Neuron (in vitro differentiated cells): ENCODE measurements around the gene RAD23B.

Experiments used
- H2AFZ ChIP-seq: one replicate; pipeline ENCODE4 v1.6.1; 2013; ENCODE audit warnings: low read depth, mild to moderate bottlenecking, inconsistent platforms, low read length, moderate library complexity
- H3K27me3 ChIP-seq: one replicate; pipeline ENCODE4 v1.6.1; 2013; ENCODE audit warnings: low read length; ENCODE audit not compliant: insufficient read depth
- H3K36me3 ChIP-seq: one replicate; pipeline ENCODE4 v1.6.1; 2013; ENCODE audit warnings: low read length; ENCODE audit not compliant: insufficient read depth
- H3K4me1 ChIP-seq: one replicate; pipeline ENCODE4 v1.6.1; 2013; ENCODE audit warnings: low read length; ENCODE audit not compliant: insufficient read depth
- H3K4me3 ChIP-seq: 2 replicates; pipeline ENCODE4 v1.5.1; 2013; ENCODE audit warnings: mild to moderate bottlenecking, low read length, moderate library complexity
- H3K9me3 ChIP-seq: one replicate; pipeline ENCODE4 v1.6.1; 2013; ENCODE audit warnings: low read length

RAD23B gene

DNA sequence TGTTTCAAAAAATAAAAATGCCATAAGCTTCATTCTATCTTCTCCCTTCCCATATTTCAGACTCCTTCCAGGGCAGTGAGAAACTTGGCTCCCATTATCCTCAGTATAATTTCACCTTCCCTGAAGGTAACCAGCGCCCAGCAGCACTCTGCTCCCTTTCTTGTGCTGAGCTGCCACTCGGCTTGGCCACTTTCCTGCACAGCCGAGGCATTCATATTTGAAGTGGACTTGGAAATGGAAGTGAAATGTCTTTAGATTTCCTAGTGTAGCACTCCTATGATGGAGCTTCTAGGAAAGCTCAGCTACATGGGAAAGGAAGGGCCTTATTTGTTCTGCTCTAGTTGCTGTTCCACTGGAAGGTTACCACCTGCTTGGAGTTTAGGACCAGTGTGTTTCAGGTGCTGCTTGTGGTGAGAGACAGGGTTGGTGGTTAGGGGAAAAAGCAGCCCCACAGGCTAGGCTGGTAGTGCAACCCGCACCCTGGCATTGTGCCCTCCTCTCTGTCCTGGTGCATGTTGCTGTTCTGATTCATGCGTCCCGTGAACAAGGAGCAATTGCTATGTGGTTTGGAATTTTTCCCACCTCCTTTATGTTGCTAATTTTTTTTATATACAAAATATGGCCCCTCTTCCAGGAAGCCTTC, 53.8 kb downstream of the RAD23B start:
- H3K4me1 ChIP-seq, result no peaks in the 10 kb centered on the region
- peaks cover 48% of the 10 kb centered on the region for H3K36me3 ChIP-seq
- H2AFZ ChIP-seq, result no peak overlapping the region
- H3K4me3 ChIP-seq, result no peak overlapping the region
- H3K27me3 ChIP-seq, result no peaks in the 10 kb centered on the region
- H3K9me3 ChIP-seq, result no peaks in the 10 kb centered on the region

DNA sequence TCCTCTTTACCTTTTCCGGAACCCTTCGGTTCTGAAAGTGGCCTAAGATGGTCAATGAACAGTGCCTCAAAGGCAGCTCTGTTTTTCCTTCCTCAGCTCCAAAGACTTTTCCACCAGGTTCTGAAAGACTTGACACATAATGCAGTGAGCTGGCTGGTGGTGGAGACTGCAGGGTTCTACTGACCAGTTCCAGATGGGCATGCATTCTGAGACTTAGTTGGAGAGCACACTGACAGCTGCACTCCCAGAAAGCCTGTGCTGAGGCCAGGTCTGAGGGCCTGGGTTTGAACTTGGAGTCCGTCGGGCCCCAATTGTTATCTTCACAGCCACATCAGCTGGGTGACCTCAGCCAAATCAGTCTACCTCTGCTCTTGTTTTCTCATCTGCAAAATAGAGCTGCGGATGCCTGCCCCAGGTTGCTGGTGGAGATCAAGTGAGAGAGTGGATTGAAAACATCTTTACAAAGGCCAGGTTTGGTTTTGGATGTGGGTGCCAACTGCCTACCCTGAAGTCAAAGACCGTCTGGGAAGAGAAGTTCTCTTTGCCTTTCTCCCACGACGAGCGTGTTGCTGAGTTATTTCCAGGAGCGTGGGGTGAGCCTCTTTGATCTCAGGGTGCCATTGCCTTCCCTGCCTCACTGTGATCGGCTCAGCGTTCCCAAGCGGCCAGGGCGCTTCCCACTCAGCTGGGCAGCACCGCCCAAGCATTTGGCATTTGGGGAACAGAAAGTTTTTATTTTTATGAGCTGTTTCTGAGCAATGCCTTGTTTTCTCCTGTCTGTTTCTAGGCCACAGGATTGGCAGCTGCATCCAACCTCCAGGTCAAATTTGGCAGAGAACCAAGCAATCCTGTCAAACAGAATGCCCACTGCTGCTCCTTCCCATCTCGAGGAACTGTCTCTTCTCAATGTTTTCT, 54.9 kb downstream of the RAD23B start:
- H3K9me3 ChIP-seq, result no peaks in the 10 kb centered on the region
- no peaks in the 10 kb centered on the region for H3K27me3 ChIP-seq
- H3K36me3 ChIP-seq, result peaks cover 37% of the 10 kb centered on the region
- no peak overlapping the region for H3K4me3 ChIP-seq
- no peak overlapping the region for H2AFZ ChIP-seq
- no peaks in the 10 kb centered on the region for H3K4me1 ChIP-seq

DNA sequence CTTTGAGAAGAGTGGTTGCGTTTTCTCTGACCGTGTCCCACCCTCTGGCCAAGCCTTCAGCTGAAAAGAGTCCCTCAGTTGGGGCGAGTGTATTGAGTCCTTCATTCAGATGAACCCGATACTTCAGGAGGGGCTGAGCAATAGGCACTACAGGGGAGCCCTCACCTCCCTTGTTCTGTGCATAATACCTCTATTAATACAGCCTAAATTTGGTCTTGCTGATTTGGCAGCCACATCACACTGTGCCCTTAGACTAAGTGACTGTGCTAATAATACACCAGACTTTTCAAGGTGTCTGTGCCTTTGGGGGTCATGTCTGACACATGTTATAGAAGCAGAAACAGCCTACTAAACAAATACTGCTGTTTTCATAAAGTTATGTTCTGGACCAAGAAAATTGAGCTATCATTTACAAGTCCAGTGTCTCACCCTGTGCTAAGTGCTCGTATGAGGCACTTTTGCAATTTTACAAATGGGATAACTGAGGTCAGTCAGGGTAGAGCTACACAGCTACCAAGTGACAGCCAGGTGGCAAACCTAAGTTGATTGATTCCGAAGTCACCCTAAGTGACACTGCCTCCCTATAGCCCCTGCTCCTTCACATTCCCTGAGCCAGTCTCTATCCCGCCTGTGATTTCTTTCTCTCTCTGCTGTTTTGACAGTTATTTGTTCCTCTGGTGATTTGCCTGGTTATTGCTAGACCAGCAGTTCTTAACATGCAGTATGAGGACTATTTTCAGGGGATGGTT, 56.0 kb downstream of the RAD23B start:
- Histone ChIP-seq H3K9me3 (no peaks in the 10 kb centered on the region), H3K36me3 (peaks cover 25% of the 10 kb centered on the region), H3K27me3 (no peaks in the 10 kb centered on the region), H2AFZ (no peak overlapping the region), H3K4me1 (no peaks in the 10 kb centered on the region), H3K4me3 (no peak overlapping the region)

DNA sequence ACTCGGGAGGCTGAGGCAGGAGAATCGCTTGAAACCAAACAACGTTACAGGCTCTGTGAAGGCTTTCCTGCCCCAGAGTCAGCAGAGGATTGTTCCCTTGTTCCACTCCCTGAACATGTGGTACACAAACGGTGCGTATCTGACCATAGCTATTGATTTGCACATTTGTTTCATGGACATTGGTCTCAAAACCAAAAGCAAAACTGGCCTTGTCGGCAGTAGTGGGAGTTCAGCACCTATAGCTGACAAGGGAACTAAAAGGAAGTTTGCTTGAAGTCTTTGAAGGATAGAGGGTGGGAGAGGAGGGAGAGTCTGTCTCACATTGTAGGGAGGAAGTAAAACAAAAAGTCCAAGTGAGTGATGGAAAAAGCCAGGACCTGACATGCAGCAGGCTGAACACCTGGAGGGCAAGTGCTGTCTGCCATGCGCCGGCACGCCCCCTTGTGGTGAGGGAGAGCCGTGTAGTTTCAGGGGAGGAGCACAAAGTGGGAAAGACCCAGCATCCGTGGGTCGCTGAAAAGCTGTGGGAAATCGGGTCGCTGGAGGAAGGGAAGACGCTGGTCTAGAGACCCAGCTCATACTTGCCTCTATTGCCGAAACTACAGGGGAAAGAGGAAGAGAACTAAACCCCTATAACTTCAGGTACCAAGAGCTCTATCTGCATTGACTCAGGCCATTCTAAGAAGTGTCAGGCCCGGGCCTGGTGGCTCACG, 58.0 kb downstream of the RAD23B start:
- Histone ChIP-seq H2AFZ (no peak overlapping the region), H3K4me1 (no peaks in the 10 kb centered on the region), H3K4me3 (no peak overlapping the region), H3K9me3 (no peaks in the 10 kb centered on the region), H3K27me3 (no peaks in the 10 kb centered on the region), H3K36me3 (peaks cover 13% of the 10 kb centered on the region)

DNA sequence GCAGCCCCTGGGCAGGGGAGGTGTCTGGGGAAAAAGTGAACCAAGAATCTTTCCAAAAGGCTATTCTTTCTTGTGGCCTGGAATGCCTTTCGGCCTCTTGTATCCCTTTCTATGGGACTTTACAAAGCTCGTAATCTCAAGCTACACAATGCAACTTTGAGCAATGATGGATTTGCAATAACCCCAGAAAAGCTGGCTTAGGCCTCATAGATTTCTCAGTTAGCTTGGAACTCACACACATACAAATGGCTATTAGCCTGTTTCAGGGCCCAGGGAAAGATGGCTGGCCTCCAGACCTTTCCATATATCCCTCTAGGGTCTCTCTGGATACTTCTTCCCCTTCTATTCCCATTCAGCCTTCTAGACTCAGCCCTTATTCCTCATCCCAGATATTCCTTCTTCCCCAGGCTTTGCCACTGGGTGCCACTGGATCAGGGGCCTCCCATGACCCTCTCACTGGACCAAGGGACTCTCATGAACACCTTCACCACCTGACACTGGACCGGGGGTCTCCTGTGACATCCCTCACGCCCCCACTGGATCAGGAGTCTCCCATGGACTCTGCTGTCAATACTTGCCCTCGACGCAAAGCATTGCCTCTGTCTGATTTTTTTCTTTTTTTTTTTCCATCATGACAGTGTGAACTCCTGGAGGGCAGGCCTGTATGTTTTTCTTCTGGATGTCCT, 59.5 kb downstream of the RAD23B start:
- Histone ChIP-seq H3K4me1 (no peaks in the 10 kb centered on the region), H3K36me3 (peaks cover 10% of the 10 kb centered on the region)

DNA sequence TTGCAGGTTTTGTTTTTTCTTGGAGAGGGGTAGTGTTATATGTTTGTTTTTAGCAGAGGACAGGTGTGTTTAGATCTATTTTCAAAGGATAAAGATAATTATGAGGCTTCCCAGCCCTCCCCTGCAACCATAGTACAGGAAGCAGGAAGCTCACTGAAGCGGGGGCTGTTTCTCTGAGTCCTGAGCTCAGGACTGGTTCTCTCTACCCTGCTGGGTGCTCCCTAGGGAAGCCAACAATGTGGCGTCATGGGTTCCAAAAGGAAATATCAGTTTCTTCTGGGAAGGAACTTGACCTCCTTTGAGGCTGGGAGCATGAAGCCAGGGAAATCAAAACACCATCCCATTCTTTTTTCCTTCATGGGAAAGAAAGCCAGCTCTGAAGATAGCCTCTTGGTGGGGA, 62.2 kb downstream of the RAD23B start:
- H3K27me3 ChIP-seq, result no peaks in the 10 kb centered on the region

More for the DNA sequence above, 59.5 kb downstream of the RAD23B start:
- H3K27me3 ChIP-seq, result no peaks in the 10 kb centered on the region
- no peak overlapping the region for H3K4me3 ChIP-seq
- no peaks in the 10 kb centered on the region for H3K9me3 ChIP-seq
- H2AFZ ChIP-seq, result no peak overlapping the region

DNA sequence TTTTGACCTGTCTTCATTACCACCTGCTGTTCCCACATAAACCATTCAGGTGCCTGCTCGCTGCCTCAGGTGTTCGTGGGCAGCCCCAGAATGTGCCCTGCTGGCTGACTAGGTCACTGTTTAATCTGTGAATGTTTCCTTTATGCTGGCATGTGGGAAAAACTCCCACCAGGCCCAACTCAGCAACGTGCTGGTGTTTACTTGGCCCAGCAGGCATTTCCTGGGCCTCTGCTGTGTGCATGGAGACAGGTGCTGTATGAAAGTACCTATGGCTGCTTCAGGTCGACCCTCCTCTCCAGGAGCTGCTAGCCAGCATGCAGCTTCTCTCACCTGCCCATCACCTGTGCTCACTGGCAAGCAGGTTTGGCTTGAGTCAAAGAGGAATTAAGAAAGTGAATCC, 65.8 kb downstream of the RAD23B start:
- no peaks in the 10 kb centered on the region for H3K36me3 ChIP-seq

More for the DNA sequence above, 62.2 kb downstream of the RAD23B start:
- Histone ChIP-seq H2AFZ (no peak overlapping the region), H3K4me1 (no peaks in the 10 kb centered on the region), H3K4me3 (no peak overlapping the region), H3K9me3 (no peaks in the 10 kb centered on the region), H3K36me3 (no peaks in the 10 kb centered on the region)

DNA sequence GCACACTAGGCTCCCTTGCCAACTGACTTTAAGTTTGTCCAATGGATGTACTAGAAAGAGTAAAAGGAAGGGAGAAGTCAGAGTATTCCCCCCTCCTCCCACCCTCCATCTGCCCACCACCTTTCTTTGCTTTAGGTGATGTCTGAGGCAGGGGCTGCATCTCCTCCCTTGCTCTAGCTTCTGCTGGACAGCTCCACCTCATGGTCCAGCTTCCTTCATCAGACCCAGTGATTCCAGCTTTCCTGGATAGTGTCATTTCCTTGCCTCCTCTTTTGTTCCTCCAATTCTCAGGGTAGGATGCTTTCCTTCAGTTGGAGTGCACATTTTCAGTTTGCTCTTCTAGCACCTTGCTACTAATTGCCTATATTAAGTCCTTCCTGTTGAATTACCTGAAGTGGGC, 67.4 kb downstream of the RAD23B start:
- no peaks in the 10 kb centered on the region for H3K36me3 ChIP-seq
- no peak overlapping the region for H2AFZ ChIP-seq
- H3K4me3 ChIP-seq, result no peak overlapping the region
- no peaks in the 10 kb centered on the region for H3K9me3 ChIP-seq
- no peaks in the 10 kb centered on the region for H3K4me1 ChIP-seq
- H3K27me3 ChIP-seq, result no peaks in the 10 kb centered on the region

More for the DNA sequence above, 65.8 kb downstream of the RAD23B start:
- Histone ChIP-seq H3K4me3 (no peak overlapping the region), H3K27me3 (no peaks in the 10 kb centered on the region), H3K9me3 (no peaks in the 10 kb centered on the region), H3K4me1 (no peaks in the 10 kb centered on the region), H2AFZ (no peak overlapping the region)

DNA sequence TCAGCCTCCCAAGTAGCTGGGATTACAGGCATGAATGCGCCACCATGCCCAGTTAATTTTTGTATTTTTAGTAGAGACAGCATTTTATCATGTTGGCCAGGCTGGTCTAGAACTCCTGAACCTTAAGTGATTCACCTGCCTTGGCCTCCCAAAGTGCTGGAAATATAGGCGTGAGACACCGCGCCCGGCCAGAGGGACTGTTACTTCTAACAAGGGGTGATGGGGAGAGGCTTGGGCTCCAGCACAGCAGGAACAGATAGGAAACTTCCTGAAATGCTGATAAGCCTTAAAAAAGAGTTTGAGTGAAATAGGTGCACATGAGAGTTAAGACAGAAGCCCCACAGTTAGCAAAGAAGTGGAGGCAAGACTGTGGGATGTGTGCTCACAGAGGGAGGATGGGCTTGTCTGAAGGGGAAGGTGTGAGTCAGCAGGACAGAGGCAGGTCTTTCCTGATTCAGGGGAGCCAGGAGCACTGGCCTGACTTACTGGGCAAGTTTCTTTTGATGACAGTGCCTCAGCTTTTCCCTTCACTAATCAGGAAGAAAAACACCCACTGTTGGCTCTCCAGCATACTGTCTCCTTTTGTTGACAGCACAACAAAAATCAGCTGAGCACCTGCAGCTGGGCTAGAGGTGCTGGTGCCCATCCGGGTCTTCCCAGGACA, 68.4 kb downstream of the RAD23B start:
- no peaks in the 10 kb centered on the region for H3K9me3 ChIP-seq
- H3K36me3 ChIP-seq, result no peaks in the 10 kb centered on the region
- no peaks in the 10 kb centered on the region for H3K4me1 ChIP-seq
- no peaks in the 10 kb centered on the region for H3K27me3 ChIP-seq
- H3K4me3 ChIP-seq, result no peak overlapping the region
- no peak overlapping the region for H2AFZ ChIP-seq

DNA sequence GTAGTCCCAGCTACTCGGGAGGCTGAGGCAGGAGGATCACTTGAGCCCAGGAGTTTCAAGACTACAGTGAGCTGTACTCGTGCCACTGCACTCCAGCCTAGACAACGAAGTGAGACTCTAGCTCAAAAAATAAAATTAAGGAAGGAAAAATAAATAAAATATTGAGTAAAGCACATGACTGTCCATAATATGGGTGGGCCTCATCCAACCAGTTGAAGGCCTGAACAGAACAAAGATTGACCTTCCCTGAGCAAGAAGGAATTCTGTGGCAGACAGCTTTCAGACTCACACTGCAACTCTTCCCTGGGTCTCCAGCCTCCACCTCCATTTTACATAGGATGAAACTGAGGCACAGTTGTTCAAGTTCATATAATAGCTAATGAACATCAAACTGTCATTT, 72.3 kb downstream of the RAD23B start:
- no peak overlapping the region for H3K4me3 ChIP-seq
- no peaks in the 10 kb centered on the region for H3K27me3 ChIP-seq
- no peaks in the 10 kb centered on the region for H3K36me3 ChIP-seq
- no peak overlapping the region for H2AFZ ChIP-seq
- no peaks in the 10 kb centered on the region for H3K9me3 ChIP-seq
- no peaks in the 10 kb centered on the region for H3K4me1 ChIP-seq

DNA sequence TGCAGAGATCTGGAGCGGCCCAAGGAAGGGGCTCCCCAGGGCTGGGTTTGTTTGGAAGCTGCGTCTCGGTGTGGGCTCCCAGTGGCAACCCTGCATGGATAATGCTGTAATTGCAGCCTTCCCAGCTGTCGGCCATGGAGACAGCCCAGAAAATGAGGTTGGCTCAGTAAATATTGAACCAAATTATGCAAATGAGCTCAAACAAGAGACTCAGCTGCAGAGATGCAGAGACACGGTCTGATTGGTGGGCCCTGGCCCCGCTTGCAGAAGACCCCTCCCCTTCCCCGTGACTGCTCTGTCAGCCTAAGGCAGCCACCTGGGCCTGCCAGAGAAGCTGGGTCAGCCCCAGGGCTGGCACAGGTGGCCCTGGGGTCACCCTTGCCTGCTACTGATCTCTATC, 75.9 kb downstream of the RAD23B start:
- no peaks in the 10 kb centered on the region for H3K4me1 ChIP-seq
- H2AFZ ChIP-seq, result no peak overlapping the region
- no peak overlapping the region for H3K4me3 ChIP-seq
- H3K27me3 ChIP-seq, result no peaks in the 10 kb centered on the region
- H3K9me3 ChIP-seq, result no peaks in the 10 kb centered on the region
- no peaks in the 10 kb centered on the region for H3K36me3 ChIP-seq

DNA sequence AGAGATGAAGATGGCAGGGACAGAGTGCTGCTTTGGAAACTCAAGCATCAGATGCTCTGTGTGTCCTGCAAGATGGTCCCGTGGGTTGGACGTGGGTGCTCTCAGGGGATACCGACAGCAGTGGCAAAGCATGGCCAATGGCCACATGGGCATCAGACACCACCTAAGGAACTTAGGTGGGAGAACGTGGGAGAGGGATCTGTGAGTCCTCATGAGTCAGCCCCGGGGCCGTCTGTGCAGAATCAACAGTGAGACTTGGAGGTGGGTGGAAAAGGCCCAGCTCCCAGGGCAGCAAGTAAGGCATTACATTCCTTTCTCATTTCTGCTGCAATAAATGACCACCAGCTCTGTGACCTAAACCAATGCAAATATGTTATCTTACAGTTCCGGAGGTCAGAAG, 77.0 kb downstream of the RAD23B start:
- H3K36me3 ChIP-seq, result no peaks in the 10 kb centered on the region

More for the DNA sequence above, 77.0 kb downstream of the RAD23B start:
- Histone ChIP-seq H3K9me3 (no peaks in the 10 kb centered on the region), H3K4me1 (no peaks in the 10 kb centered on the region), H3K27me3 (no peaks in the 10 kb centered on the region), H3K4me3 (no peak overlapping the region), H2AFZ (no peak overlapping the region)
